ENCODE data around the gene IFNA10.
"Not testable (repeated sequence)": the region's sequence is repeated elsewhere in the genome, so short reads cannot be mapped to it uniquely, and the experiment has no call there.

The IFNA10 gene

DNA sequence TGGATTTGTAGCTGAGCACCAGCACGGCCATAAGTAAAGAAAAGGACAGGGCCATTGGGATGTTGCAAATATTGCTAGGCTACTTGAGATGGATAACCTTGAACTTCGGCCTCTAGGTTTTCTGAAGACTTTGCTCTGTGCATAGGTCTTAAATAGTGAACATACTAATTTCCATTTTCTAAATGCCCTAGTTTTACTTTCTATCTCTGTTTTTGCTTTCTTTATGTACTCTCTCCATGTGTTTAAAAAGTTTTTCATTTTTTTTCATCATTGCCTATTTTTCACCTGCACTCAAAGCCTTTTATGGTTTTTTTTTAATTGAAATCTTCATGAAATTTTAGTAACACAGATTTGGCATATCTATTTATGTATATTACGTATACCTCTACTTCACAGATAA is at the start of gene IFNA10:
Gene IFNA10, minus strand, starts transcription at position 101 of the 400 bp plus-strand sequence. Its CDS starts 46 bp downstream, at position 55.
- DNase-seq, result not testable (repeated sequence)

DNA sequence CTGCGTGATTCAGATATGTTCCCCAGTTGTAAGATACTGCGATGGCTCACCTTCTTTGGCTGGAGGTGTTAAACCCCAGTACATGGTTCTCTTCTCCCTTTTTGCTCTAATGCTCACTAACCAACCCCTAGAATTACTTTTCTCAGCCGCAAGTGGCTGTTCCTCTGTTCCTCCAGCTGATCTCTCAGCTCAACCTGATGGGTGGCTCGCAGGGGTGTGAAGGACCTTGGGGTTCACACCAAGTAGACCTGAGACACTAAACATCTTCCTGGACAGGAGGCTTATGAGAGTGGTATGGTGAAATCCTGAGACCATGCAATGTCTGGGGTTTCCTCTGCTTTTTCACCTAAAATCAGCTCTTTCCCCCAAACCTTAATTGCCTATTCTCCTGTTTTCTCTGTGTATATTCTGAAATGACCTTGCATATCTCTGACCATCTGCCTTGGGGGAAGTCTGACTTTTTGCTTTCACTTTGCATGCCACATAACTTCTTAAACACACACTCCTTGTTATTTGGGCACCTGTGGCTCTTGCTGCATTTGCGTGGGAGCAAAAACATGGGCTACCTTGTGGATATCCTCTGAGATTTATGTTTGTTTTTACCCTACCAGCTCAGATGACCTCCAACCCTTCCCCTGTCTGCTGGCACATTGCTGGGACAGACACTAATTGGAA is 48.7 kb upstream of the IFNA10 start:
- DNase-seq, result no peak

- peak; percentile 10 to 24 for DNase-seq
Measured at GRCh38 chr9:21252721-21253547, 46.0 kb upstream of the IFNA10 start.

DNA sequence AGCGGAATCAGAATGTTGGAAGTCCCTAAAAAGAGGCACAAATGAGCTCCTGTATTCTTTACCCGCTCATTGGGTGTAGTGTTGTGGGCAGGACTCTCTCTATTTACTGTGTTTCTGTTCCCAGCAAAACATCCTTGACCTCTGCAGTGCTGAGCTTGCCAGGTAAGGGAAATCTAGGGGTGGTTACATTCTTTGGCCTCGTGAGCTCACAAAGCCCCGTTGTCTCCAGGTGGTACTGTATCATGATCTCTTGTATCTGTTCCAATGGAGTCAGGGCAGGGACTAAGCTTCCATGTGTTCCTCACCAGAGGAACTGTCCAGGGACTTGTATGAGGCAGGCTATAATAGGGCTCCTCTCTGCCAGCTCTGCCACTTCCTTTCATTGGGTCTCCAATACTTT is 44.7 kb upstream of the IFNA10 start:
- DNase-seq, result no peak

- DNase-seq, result no peak
Measured at GRCh38 chr9:21251190-21251589, 44.2 kb upstream of the IFNA10 start.

DNA sequence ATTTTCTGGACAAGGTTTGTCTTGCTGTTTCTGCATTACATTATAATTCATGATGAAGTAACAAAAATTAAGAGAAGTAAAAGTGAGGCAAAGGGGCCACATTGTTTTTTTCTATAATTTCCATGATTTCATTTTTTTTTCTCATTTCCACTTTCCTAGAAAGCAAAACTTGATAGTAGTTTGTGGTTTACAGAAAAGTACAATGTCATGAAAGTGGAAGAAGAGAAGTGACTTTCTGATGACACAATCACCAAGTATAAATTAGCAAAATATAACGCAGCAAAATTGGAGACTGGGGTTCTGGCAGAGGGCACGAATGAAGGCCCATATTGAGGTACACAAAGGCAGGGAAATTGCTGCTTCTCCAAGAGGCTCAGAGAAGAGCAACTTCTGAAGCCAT is 37.9 kb upstream of the IFNA10 start:
- no peak for DNase-seq

GRCh38 chr9:21239911-21240310 is 33.0 kb upstream of the IFNA10 start, which contains the start of gene IFNA14:
TSS of gene IFNA14 (minus strand) at chr9:21240005. CDS start at chr9:21239935, 70 bp downstream.
- no peak for DNase-seq

DNA sequence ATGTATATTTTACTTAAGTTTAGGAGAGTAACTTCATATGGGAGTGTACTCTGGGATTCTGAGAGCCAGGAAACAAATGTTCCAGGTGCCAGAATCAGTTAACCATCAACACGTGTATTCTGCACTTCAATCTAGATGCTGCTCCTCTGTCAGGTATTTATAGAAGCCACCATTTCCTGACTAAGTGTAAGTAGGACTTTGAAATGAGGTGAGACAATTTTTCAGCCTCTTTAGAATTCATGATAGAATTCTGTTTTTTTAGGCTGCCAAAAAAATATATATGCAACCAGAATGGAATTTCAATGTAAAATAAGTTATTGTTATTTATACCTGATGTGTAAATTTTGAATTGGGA is 29.4 kb upstream of the IFNA10 start:
- DNase-seq, result not testable (repeated sequence)

- peak; percentile 28 to 53 for DNase-seq
Measured at GRCh38 chr9:21235468-21236359, 28.8 kb upstream of the IFNA10 start.

DNA sequence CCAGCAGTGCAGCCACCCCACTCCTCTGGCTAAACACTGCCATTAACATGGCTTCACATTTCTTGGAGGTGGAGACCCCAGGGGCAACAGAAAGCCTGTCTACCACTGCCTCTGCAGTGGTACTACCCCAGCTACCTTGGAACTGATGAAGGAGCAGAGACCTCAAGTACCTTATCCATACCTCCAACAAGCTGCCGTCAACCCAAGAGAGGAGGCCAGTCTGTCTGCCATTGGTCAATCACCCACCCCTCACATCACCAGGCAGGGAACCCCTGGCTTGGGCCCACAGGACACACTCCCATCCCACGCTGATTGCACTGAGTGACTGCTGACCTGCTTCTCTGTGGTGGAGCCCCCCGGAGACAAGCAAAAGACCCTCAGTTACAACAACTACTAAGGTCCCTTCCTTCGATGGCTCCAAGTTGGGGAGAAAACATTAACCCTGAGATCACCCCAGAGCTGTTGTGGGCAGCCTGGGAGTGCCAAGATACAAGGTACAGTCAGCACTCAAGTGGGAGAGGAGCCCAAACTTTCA is 27.3 kb upstream of the IFNA10 start:
- no peak for DNase-seq

DNA sequence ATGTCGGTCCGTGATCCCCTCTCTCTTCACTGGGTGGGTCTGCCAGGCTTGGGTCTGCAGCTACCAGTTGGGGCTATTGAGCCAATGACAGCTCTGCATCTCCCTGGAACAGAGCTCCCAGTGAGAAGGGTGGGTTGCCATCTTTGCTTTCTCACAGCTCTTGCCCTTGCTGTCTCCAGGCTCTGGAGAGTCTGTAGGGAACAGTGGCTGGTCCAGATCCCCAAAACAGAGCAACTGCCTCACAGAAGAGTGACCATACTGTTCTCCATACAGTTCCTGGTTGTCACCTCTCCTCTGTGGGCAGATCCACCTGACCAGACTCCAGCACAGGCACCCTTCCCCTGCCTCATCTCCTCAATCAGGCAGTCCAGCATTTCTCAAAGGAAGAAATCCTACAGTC is 26.3 kb upstream of the IFNA10 start:
- DNase-seq, result no peak

GRCh38 chr9:21228122-21228521 is 21.2 kb upstream of the IFNA10 start, which contains the start of gene IFNA17:
TSS of gene IFNA17 (minus strand) at chr9:21228222. CDS start at chr9:21228173, 49 bp downstream.
- no peak for DNase-seq

DNA sequence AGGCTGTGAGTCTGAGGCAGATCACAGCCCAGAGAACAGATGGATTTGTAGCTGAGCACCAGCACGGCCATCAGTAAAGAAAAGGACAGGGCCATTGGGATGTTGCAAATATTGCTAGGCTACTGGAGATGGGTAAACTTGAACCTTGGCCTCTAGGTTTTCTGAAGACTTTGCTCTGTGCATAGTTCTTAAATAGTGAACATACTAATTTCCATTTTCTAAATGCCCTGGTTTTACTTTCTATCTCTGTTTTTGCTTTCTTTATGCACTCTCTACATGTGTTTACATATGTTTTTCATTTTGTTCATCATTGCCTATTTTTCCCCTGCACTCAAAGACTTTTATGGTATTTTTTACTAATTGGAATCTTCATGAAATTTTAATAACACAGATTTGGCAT is 10.3 kb upstream of the IFNA10 start, which contains the start of gene IFNA16:
Gene IFNA16, minus strand, starts transcription at position 101 of the 400 bp plus-strand sequence. Its CDS starts 6 bp downstream, at position 95.
- DNase-seq, result not testable (repeated sequence)

GRCh38 chr9:21213411-21214326 is 6.7 kb upstream of the IFNA10 start:
- peak in 1 of 2 donors; percentile 7 for DNase-seq

- DNase-seq, result not testable (repeated sequence)
Measured at GRCh38 chr9:21212160-21212559, 5.2 kb upstream of the IFNA10 start.

- not testable (repeated sequence) for DNase-seq
Measured at GRCh38 chr9:21210782-21211181, 3.8 kb upstream of the IFNA10 start.

- DNase-seq, result no peak
Measured at GRCh38 chr9:21210311-21210710, 3.4 kb upstream of the IFNA10 start.

GRCh38 chr9:21205204-21205603 is 1.7 kb downstream of the IFNA10 start:
- DNase-seq, result no peak

GRCh38 chr9:21202105-21202504 is 4.8 kb downstream of the IFNA10 start, which contains the start of gene IFNA7:
TSS of gene IFNA7 (minus strand) at chr9:21202205. CDS start at chr9:21202165, 40 bp downstream.
- DNase-seq, result not testable (repeated sequence)

DNA sequence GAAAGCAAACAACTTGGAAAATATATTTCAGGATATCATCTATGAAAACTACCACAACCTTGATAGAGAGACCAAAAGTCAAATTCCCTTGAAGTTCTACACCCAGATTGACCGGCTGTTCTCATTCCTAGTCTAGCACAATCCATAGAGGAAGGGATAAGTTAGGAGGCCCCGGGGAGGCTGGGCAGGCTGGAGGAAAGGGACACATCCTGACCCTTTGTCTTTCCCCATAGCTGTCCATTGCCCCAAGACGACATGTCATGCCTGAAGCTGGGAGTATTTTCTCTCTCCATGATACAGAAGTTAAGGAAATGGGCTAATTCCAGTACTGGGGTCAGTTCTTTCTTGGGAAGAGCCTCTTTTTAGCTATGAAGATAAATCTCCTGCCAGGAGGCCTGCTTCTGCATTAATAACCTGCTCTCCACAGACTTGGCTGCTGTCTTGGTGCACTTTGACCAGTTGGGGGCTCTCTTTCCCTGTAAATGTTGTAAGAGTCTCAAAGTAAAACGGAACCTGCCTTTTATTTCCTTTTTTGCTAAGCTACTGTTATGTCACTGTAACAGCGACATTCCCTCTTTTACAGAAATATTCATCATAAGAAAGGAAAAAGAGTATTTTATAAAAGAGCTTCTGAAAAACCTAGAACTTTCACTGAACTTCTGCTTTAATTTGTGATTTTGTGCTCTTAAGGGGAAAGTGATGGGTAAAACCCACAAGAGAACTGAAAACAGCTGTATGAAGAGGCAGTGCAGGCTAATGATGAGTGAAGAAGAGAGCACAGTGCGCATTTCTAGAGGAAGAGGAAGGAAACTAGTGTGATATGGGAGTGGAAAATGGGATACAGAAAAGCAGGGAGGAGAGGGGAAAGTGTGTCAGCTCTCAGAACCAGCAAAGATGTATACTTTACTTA is 11.8 kb downstream of the IFNA10 start:
- DNase-seq, result peak; percentile 42 to 72

Measured in CD4-positive, alpha-beta T cell treated with Interferon alpha-2 for 1 hour (primary cell).